B cell (primary cell): ENCODE measurements around the gene OSBPL1A. TPM values are rescaled to one million over a fixed set of nuclear protein-coding genes. Genes with fewer than 3 reads are reported as not detected.

Experiments
- ATAC-seq: fragments of 200-7000 bp; cut with Tn5 transposase; one replicate; pipeline ENCODE4 v1.10.0; 2021; ENCODE audit warnings: low read depth, mild to moderate bottlenecking, moderate number of reproducible peaks, moderate library complexity
- CTCF ChIA-PET: fragments of 350-600 bp; sonication (Branson Sonifier 250); formaldehyde crosslinking; loops from one replicate; lab custom pipeline; 2021; ENCODE audit warnings: antibody characterized with exemption, inconsistent platforms; lab: Charles Lee
- POLR2A ChIA-PET: fragments of 350-600 bp; sonication (Branson Sonifier 250); formaldehyde crosslinking; loops from one replicate; lab custom pipeline; 2021; ENCODE audit warnings: antibody characterized with exemption; lab: Charles Lee
- DNase-seq: peaks from one replicate; pipeline ENCODE4 v3.0.0; 2013
- H2AFZ ChIP-seq: 2 replicates; pipeline ENCODE4 v1.6.1; 2012; ENCODE audit warnings: mild to moderate bottlenecking, low read depth, low read length; ENCODE audit not compliant: insufficient read depth, poor library complexity, severe bottlenecking
- H3K27ac ChIP-seq, 2 donors: 1 replicate in 1 of 2; 2 replicates in 1 of 2; pipeline ENCODE4 v1.5.1; 2012 to 2013; ENCODE audit warnings: low read length in 2 of 2, mild to moderate bottlenecking in 2 of 2, moderate library complexity in 1 of 2
- H3K27me3 ChIP-seq, 4 experiments: fragments of 200-600 bp in 1 of 4; sonication (generic) in 1 of 4; replicated peaks in 1 of 4; 1 replicate in 2 of 4; 2 replicates in 2 of 4; pipeline versions ENCODE4 v1.6.1 to v1.7.0; 2013 to 2016; ENCODE audit warnings: low read length in 3 of 4, mild to moderate bottlenecking in 2 of 4, mixed read lengths in 1 of 4, moderate library complexity in 1 of 4; ENCODE audit not compliant: insufficient read depth in 4 of 4, control insufficient read depth in 3 of 4; ENCODE audit errors: control extremely low read depth in 1 of 4
- H3K36me3 ChIP-seq, 2 experiments: replicated peaks in 1 of 2; 1 replicate in 1 of 2; 2 replicates in 1 of 2; pipeline versions ENCODE4 v1.6.1 to v1.7.1; 2013; ENCODE audit warnings: low read length in 1 of 2; ENCODE audit not compliant: insufficient read depth in 2 of 2, control insufficient read depth in 1 of 2; ENCODE audit errors: control extremely low read depth in 1 of 2, extremely low read depth in 1 of 2
- H3K4me1 ChIP-seq, 2 donors: fragments of 200-600 bp in 1 of 2; sonication (generic) in 1 of 2; 1 replicate in 1 of 2; 2 replicates in 1 of 2; pipeline versions ENCODE4 v1.5.1 to v1.6.1; 2013 to 2017; ENCODE audit warnings: low read length in 2 of 2; ENCODE audit not compliant: control insufficient read depth in 2 of 2, insufficient read depth in 2 of 2
- H3K4me2 ChIP-seq: replicated peaks from 2 replicates; pipeline ENCODE3; 2012; ENCODE audit warnings: mild to moderate bottlenecking, low read depth, low read length; ENCODE audit not compliant: poor library complexity, severe bottlenecking
- H3K4me3 ChIP-seq, 5 experiments: fragments of 200-600 bp in 1 of 5; sonication (generic) in 1 of 5; 1 replicate in 3 of 5; 2 replicates in 2 of 5; pipeline versions ENCODE4 v1.5.1 to v1.7.0; 2011 to 2016; ENCODE audit warnings: low read length in 4 of 5, mild to moderate bottlenecking in 4 of 5, low read depth in 2 of 5, control low read depth in 1 of 5, moderate library complexity in 1 of 5; ENCODE audit not compliant: insufficient read depth in 1 of 5; ENCODE audit errors: control extremely low read depth in 1 of 5, extremely low read depth in 1 of 5
- H3K79me2 ChIP-seq: fragments of 200-600 bp; sonication (generic); one replicate; pipeline ENCODE4 v1.6.0; 2016; ENCODE audit warnings: low read length; ENCODE audit not compliant: control insufficient read depth, insufficient read depth
- H3K9ac ChIP-seq: fragments of 200-600 bp; sonication (generic); 2 replicates; pipeline ENCODE4 v1.6.1; 2017; ENCODE audit warnings: mild to moderate bottlenecking, low read length, moderate library complexity
- H3K9me3 ChIP-seq, 3 donors: one replicate each; pipeline versions ENCODE4 v1.6.1 to v1.7.1; 2013; ENCODE audit warnings: low read length in 2 of 3; ENCODE audit not compliant: control insufficient read depth in 2 of 3, insufficient read depth in 1 of 3; ENCODE audit errors: control extremely low read depth in 1 of 3
- H4K20me1 ChIP-seq: 2 replicates; pipeline ENCODE4 v1.6.0; 2012; ENCODE audit warnings: mild to moderate bottlenecking, low read length; ENCODE audit not compliant: insufficient read depth, control insufficient read depth, poor library complexity, severe bottlenecking
- H3K27ac Mint-ChIP-seq: one replicate; pipeline ENCODE4 v1.8.0; 2021; ENCODE audit warnings: mixed read lengths
- H3K27me3 Mint-ChIP-seq: one replicate; pipeline ENCODE4 v1.8.0; 2021; ENCODE audit warnings: mixed read lengths
- H3K4me1 Mint-ChIP-seq: one replicate; pipeline ENCODE4 v1.8.0; 2021; ENCODE audit warnings: mixed read lengths
- H3K4me3 Mint-ChIP-seq: one replicate; pipeline ENCODE4 v1.8.0; 2021; ENCODE audit warnings: mixed read lengths
- H3K9me3 Mint-ChIP-seq: one replicate; pipeline ENCODE4 v1.8.0; 2022; ENCODE audit warnings: mixed read lengths; ENCODE audit not compliant: insufficient read depth
- CTCF ChIP-seq: fragments of 200-600 bp; IDR thresholded peaks from one replicate; pipeline ENCODE4 v1.8.0; 2022; ENCODE audit warnings: antibody characterized with exemption, mild to moderate bottlenecking
- EZH2 ChIP-seq: IDR thresholded peaks from 2 replicates; pipeline ENCODE4 v1.6.1; 2012; ENCODE audit warnings: borderline replicate concordance, low read depth, mild to moderate bottlenecking, moderate library complexity, low read length; ENCODE audit not compliant: insufficient read depth, poor library complexity, severe bottlenecking
- WGBS: methylation state at CpG from one replicate; pipeline ENCODE4 v1.1.5; 2013; ENCODE audit warnings: missing lambda C conversion rate; ENCODE audit not compliant: insufficient coverage; 5-methylcytosine and 5-hydroxymethylcytosine counted together
- intact Hi-C: fragments of 100-400 bp; cut with micrococcal nuclease; formaldehyde crosslinking; loops from one replicate; pipeline ENCODE4 v1.10.0; 2022
- polyA plus RNA-seq: library from polyadenylated mRNA; depleted of rRNA; stranded (reverse); fragments of >200 nt; gene quantifications from 2 replicates; pipeline ENCODE4 v1.2.3, GENCODE V29; 2012
- total RNA-seq, 2 donors: library from RNA; stranded (reverse); fragments of 120-200 nt in 1 of 2; gene quantifications; 1 replicate in 1 of 2; 2 replicates in 1 of 2; pipeline versions ENCODE4 v1.2.3 to v1.2.4, GENCODE V29; 2013 to 2022

Gene OSBPL1A
- total and polyA plus RNA-seq, 2 donors (not counting 1 experiment from before 2014, with no cell fraction given): 0.57 to 0.86 TPM

GRCh38 chr18:24263050-24263449 lies 134.6 kb downstream of the OSBPL1A start:
- no peak overlapping the region for H3K27ac ChIP-seq
- peaks cover 0 to 2% (median 0%) of the 10 kb centered on the region in 3 donors for H3K9me3 ChIP-seq
- H3K27ac Mint-ChIP-seq: no peak overlapping the region
- intact Hi-C loops: no loop called here
- no peak overlapping the region for H2AFZ ChIP-seq
- H3K4me3 Mint-ChIP-seq: no peak overlapping the region
- no peak for ATAC-seq
- no peak overlapping the region for H3K4me3 ChIP-seq
- no peaks in the 10 kb centered on the region for H3K4me1 Mint-ChIP-seq
- no peaks in the 10 kb centered on the region for H3K4me1 ChIP-seq
- no peaks in the 10 kb centered on the region for H3K79me2 ChIP-seq
- H3K27me3 Mint-ChIP-seq: peaks cover 7% of the 10 kb centered on the region
- H3K4me2 ChIP-seq: no peak overlapping the region
- no CpG with 5 or more reads among the region's 2 CpGs for WGBS
- no peaks in the 10 kb centered on the region for H3K27me3 ChIP-seq
- no peaks in the 10 kb centered on the region for H4K20me1 ChIP-seq
- CTCF ChIA-PET: no interaction called here
- H3K9me3 Mint-ChIP-seq: no peaks in the 10 kb centered on the region
- no peak for DNase-seq
- no peak for TF ChIP-seq CTCF
- no peaks in the 10 kb centered on the region for H3K36me3 ChIP-seq
- POLR2A ChIA-PET: no interaction called here
- H3K9ac ChIP-seq: no peak overlapping the region

GRCh38 chr18:24262087-24262486 lies 135.5 kb downstream of the OSBPL1A start:
- Histone ChIP-seq H2AFZ (no peak overlapping the region), H3K4me3 (no peak overlapping the region), H3K79me2 (no peaks in the 10 kb centered on the region), H3K9me3 (no peaks in the 10 kb centered on the region), H3K4me2 (no peak overlapping the region), H4K20me1 (no peaks in the 10 kb centered on the region), H3K4me1 (no peaks in the 10 kb centered on the region), H3K9ac (no peak overlapping the region), H3K27me3 (no peaks in the 10 kb centered on the region), H3K36me3 (no peaks in the 10 kb centered on the region), H3K27ac (no peak overlapping the region)
- WGBS: no CpG with 5 or more reads among the region's 4 CpGs
- Mint-ChIP-seq H3K9me3 (no peaks in the 10 kb centered on the region), H3K4me3 (no peak overlapping the region), H3K27me3 (peaks cover 7% of the 10 kb centered on the region), H3K27ac (no peak overlapping the region), H3K4me1 (no peaks in the 10 kb centered on the region)
- ChIA-PET CTCF (no interaction called here), POLR2A (no interaction called here)
- intact Hi-C loops: no loop called here
- TF ChIP-seq EZH2 (no peak), CTCF (no peak)
- no peak for ATAC-seq
- DNase-seq: no peak
